ENCODE measurements around the gene POP7. TPM values are rescaled to one million over a fixed set of nuclear protein-coding genes. Genes with fewer than 3 reads are reported as not detected.

Gene POP7
- total RNA-seq, 1 experiment from 2014 or later, result 96.9 TPM

GRCh38 chr7:100745184-100745583, 39.3 kb downstream of the POP7 start:
- Histone ChIP-seq H2AK5ac (ENCODE audit: insufficient read length, low read length) (no peak overlapping the region), H3K56ac (ENCODE audit: insufficient read length, low read depth, low read length) (no peak overlapping the region), H2BK5ac (ENCODE audit: insufficient read length, low read length) (no peak overlapping the region), H3T11ph (ENCODE audit: low read length) (no peak overlapping the region), H3K4ac (ENCODE audit: low read depth, low read length) (no peak overlapping the region), H2BK12ac (ENCODE audit: insufficient read length, low read depth, low read length) (no peak overlapping the region), H3K4me1 (ENCODE audit: insufficient read depth, low read length) (no peaks in the 10 kb centered on the region), H3K9me3 (ENCODE audit: control insufficient read depth, low read depth, low read length) (no peaks in the 10 kb centered on the region), H3K27ac (ENCODE audit: insufficient read length, low read depth, low read length) (no peak overlapping the region), H3K23me2 (ENCODE audit: insufficient read length, low read depth, low read length, poor library complexity, severe bottlenecking) (no peaks in the 10 kb centered on the region), H2BK20ac (ENCODE audit: low read depth, low read length, poor library complexity, severe bottlenecking) (no peak overlapping the region), H4K5ac (ENCODE audit: insufficient read length, low read depth, low read length) (no peak overlapping the region), H3K27me3 (ENCODE audit: insufficient read depth, low read length) (no peaks in the 10 kb centered on the region), H4K20me1 (ENCODE audit: control insufficient read depth, insufficient read depth, insufficient read length) (no peaks in the 10 kb centered on the region), H4K8ac (replicated peaks; ENCODE audit: insufficient read length, low read depth, low read length) (no peak overlapping the region), H2BK15ac (ENCODE audit: low read depth, low read length) (no peak overlapping the region), H3K79me2 (ENCODE audit: insufficient read depth, low read length) (no peaks in the 10 kb centered on the region), H3K79me1 (ENCODE audit: insufficient read depth, low read depth, low read length, poor library complexity, severe bottlenecking) (no peaks in the 10 kb centered on the region), H4K91ac (ENCODE audit: insufficient read length, low read depth, low read length) (no peak overlapping the region), H3K4me2 (ENCODE audit: insufficient read depth, insufficient read length, low read length) (no peak overlapping the region), H3K14ac (ENCODE audit: insufficient read depth, low read length) (no peak overlapping the region), H2AFZ (ENCODE audit: low read length) (no peak overlapping the region), H2BK120ac (ENCODE audit: low read depth, low read length, poor library complexity, severe bottlenecking) (no peak overlapping the region), H3K23ac (ENCODE audit: insufficient read length, low read depth, low read length) (no peak overlapping the region), H3K9ac (ENCODE audit: extremely low read depth, insufficient read length, low read length) (no peak overlapping the region), H3K18ac (ENCODE audit: insufficient read length, low read depth, low read length) (no peak overlapping the region)
- no peak for TF ChIP-seq CTCF (conservative IDR thresholded peaks at IDR 0.05)
- WGBS (ENCODE audit: extremely low coverage, insufficient read length, low lambda C conversion rate), result no CpG with 5 or more reads among the region's 28 CpGs
- Mint-ChIP-seq H3K4me1 (no peaks in the 10 kb centered on the region), H3K36me3 (ENCODE audit: insufficient read depth in 1 of 3, low read depth in 3 of 3) (peaks cover 5 to 9% (median 5%) of the 10 kb centered on the region in 3 experiments; a peak in 6 of 7 replicates), H3K4me3 (no peak overlapping the region), H3K27ac (no peak overlapping the region), H3K9me3 (peaks cover 15 to 18% of the 10 kb centered on the region in 2 experiments), H3K27me3 (ENCODE audit: low read depth) (peaks cover 13% of the 10 kb centered on the region)
- no peak for DNase-seq
